WTC11 (cell line): ENCODE measurements around the gene CHRNB1. TPM values are rescaled to one million over a fixed set of nuclear protein-coding genes. Genes with fewer than 3 reads are reported as not detected.

ENCODE experiments used
- ATAC-seq: fragments of 200-7000 bp; cut with Tn5 transposase; 2 replicates; pipeline ENCODE4 v1.10.0; 2021; ENCODE audit warnings: mild to moderate bottlenecking, moderate library complexity
- CTCF ChIA-PET: fragments of 300-600 bp; sonication (Branson Sonifier 250); formaldehyde crosslinking; loops from one replicate; lab custom pipeline; 2021; ENCODE audit warnings: antibody characterized with exemption; lab: Charles Lee
- POLR2A ChIA-PET: fragments of 350-600 bp; sonication (Branson Sonifier 250); formaldehyde crosslinking; loops from one replicate; lab custom pipeline; 2021; ENCODE audit warnings: antibody characterized with exemption; lab: Charles Lee
- DNase-seq: peaks from one replicate; pipeline ENCODE4 v3.0.0; 2021; ENCODE audit warnings: low spot score
- H3K27ac Mint-ChIP-seq: 2 replicates; pipeline ENCODE4 v1.8.0; 2021; ENCODE audit warnings: mixed read lengths
- H3K27me3 Mint-ChIP-seq: 2 replicates; pipeline ENCODE4 v1.8.0; 2021; ENCODE audit warnings: low read depth, mild to moderate bottlenecking, moderate library complexity, mixed read lengths
- H3K36me3 Mint-ChIP-seq: 2 replicates; pipeline ENCODE4 v1.8.0; 2021; ENCODE audit warnings: mixed read lengths
- H3K4me1 Mint-ChIP-seq: 2 replicates; pipeline ENCODE4 v1.8.0; 2022; ENCODE audit warnings: mixed read lengths
- H3K4me3 Mint-ChIP-seq: 2 replicates; pipeline ENCODE4 v1.8.0; 2021; ENCODE audit warnings: mild to moderate bottlenecking, moderate library complexity, mixed read lengths
- H3K9me3 Mint-ChIP-seq: 2 replicates; pipeline ENCODE4 v1.8.0; 2021; ENCODE audit warnings: mixed read lengths
- MYBL2 ChIP-seq: sonication (generic); formaldehyde crosslinking; IDR thresholded peaks from 2 replicates; pipeline ENCODE4 v1.8.1; 2023; ENCODE audit warnings: mild to moderate bottlenecking, moderate library complexity, missing genetic modification reagents
- NFYB ChIP-seq: sonication (generic); formaldehyde crosslinking; conservative IDR thresholded peaks from 2 replicates; pipeline ENCODE4 v1.8.0; 2022; ENCODE audit warnings: low read depth, missing genetic modification reagents
- PRRX2 ChIP-seq: fragments of 250-450 bp; sonication (Bioruptor Pico); IDR thresholded peaks from 2 replicates; pipeline ENCODE4 v1.8.0; 2021; ENCODE audit warnings: mild to moderate bottlenecking
- ZNF138 ChIP-seq: sonication (generic); formaldehyde crosslinking; conservative IDR thresholded peaks from 2 replicates; pipeline ENCODE4 v1.8.1; 2022; ENCODE audit warnings: mild to moderate bottlenecking, moderate library complexity, missing genetic modification reagents
- ZNF219 ChIP-seq: sonication (generic); formaldehyde crosslinking; IDR thresholded peaks from 2 replicates; pipeline ENCODE4 v1.8.0; 2023; ENCODE audit warnings: missing genetic modification reagents, mild to moderate bottlenecking, borderline replicate concordance
- ZNF317 ChIP-seq: sonication (generic); formaldehyde crosslinking; IDR thresholded peaks from 2 replicates; pipeline ENCODE4 v1.8.1; 2023; ENCODE audit warnings: low read depth, mild to moderate bottlenecking, moderate library complexity, missing genetic modification reagents, borderline replicate concordance
- total RNA-seq: library from RNA; stranded (reverse); gene quantifications from 3 replicates; pipeline ENCODE4 v1.2.3, GENCODE V29; 2021
- TF ChIP-seq, protein P1 (sequence below): sonication (generic); formaldehyde crosslinking; IDR thresholded peaks from 2 replicates; pipeline ENCODE4 v1.8.1; 2022; ENCODE audit warnings: mild to moderate bottlenecking, missing genetic modification reagents, moderate library complexity, borderline replicate concordance
- TF ChIP-seq, protein P2 (sequence below): sonication (generic); formaldehyde crosslinking; conservative IDR thresholded peaks from 2 replicates; pipeline ENCODE4 v1.8.1; 2023; ENCODE audit warnings: mild to moderate bottlenecking, low read depth, missing genetic modification reagents, moderate library complexity
- TF ChIP-seq, protein P3 (sequence below): sonication (generic); formaldehyde crosslinking; IDR thresholded peaks from 2 replicates; pipeline ENCODE4 v1.8.1; 2023; ENCODE audit warnings: mild to moderate bottlenecking, missing genetic modification reagents
- TF ChIP-seq, protein P4 (sequence below): fragments of 250-450 bp; sonication (Bioruptor Pico); IDR thresholded peaks from 2 replicates; pipeline ENCODE4 v1.9.0; 2021; ENCODE audit warnings: moderate library complexity, mild to moderate bottlenecking, inconsistent platforms, borderline replicate concordance
- TF ChIP-seq, protein P5 (sequence below): sonication (generic); formaldehyde crosslinking; IDR thresholded peaks from 2 replicates; pipeline ENCODE4 v1.8.0; 2022; ENCODE audit warnings: mild to moderate bottlenecking, missing genetic modification reagents
- TF ChIP-seq, protein P6 (sequence below): sonication (generic); formaldehyde crosslinking; IDR thresholded peaks from 2 replicates; pipeline ENCODE4 v1.8.1; 2022; ENCODE audit warnings: low read depth, missing genetic modification reagents, borderline replicate concordance
- TF ChIP-seq, protein P7 (sequence below): fragments of 250-450 bp; sonication (Bioruptor Pico); IDR thresholded peaks from 2 replicates; pipeline ENCODE4 v1.9.0; 2021; ENCODE audit warnings: mild to moderate bottlenecking, borderline replicate concordance
- TF ChIP-seq, protein P8 (sequence below): sonication (generic); formaldehyde crosslinking; IDR thresholded peaks from 2 replicates; pipeline ENCODE4 v1.8.1; 2022; ENCODE audit warnings: mild to moderate bottlenecking, moderate library complexity, missing genetic modification reagents

CHRNB1 gene
- total RNA-seq, 1 experiment from 2014 or later, result 16.0 TPM

DNA sequence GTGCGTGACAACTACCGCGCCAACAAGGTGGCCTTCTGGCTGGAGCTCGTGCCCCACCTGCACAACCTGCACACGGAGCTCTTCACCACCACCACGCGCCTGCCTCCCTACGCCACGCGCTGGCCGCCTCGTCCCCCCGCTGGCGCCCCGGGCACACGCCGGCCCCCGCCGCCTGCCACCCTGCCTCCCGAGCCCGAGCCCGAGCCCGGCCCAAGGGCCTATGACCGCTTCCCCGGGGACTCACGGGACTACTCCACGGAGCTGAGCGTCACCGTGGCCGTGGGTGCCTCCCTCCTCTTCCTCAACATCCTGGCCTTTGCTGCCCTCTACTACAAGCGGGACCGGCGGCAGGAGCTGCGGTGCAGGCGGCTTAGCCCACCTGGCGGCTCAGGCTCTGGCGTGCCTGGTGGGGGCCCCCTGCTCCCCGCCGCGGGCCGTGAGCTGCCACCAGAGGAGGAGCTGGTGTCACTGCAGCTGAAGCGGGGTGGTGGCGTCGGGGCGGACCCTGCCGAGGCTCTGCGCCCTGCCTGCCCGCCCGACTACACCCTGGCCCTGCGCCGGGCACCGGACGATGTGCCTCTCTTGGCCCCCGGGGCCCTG is 27.7 kb upstream of the CHRNB1 start:
- Mint-ChIP-seq H3K4me1 (peaks cover 23% of the 10 kb centered on the region), H3K27ac (no peak overlapping the region), H3K4me3 (no peak overlapping the region), H3K36me3 (peaks cover 16% of the 10 kb centered on the region; the same call in 1 of the 2 replicates), H3K27me3 (no peaks in the 10 kb centered on the region), H3K9me3 (no peaks in the 10 kb centered on the region)
- no peak for ATAC-seq
- DNase-seq, result no peak
- CTCF ChIA-PET, result interaction anchor here (0.9 to 1.0 kb wide), 2 partner anchors 62 to 86 kb away, joined by 4 to 5 read pairs; no protein-coding TSS in a partner anchor
- POLR2A ChIA-PET, result interaction anchor here (0.6 kb wide), 1 partner anchor 24 kb away, joined by 7 read pairs; no protein-coding TSS in a partner anchor
- TF ChIP-seq ZNF138, result no peak
- TF ChIP-seq ZNF317, result no peak
- TF ChIP-seq, protein P1, sequence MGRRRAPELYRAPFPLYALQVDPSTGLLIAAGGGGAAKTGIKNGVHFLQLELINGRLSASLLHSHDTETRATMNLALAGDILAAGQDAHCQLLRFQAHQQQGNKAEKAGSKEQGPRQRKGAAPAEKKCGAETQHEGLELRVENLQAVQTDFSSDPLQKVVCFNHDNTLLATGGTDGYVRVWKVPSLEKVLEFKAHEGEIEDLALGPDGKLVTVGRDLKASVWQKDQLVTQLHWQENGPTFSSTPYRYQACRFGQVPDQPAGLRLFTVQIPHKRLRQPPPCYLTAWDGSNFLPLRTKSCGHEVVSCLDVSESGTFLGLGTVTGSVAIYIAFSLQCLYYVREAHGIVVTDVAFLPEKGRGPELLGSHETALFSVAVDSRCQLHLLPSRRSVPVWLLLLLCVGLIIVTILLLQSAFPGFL, result no peak
- no peak for TF ChIP-seq MYBL2 (CRISPR knock-in tag)

DNA sequence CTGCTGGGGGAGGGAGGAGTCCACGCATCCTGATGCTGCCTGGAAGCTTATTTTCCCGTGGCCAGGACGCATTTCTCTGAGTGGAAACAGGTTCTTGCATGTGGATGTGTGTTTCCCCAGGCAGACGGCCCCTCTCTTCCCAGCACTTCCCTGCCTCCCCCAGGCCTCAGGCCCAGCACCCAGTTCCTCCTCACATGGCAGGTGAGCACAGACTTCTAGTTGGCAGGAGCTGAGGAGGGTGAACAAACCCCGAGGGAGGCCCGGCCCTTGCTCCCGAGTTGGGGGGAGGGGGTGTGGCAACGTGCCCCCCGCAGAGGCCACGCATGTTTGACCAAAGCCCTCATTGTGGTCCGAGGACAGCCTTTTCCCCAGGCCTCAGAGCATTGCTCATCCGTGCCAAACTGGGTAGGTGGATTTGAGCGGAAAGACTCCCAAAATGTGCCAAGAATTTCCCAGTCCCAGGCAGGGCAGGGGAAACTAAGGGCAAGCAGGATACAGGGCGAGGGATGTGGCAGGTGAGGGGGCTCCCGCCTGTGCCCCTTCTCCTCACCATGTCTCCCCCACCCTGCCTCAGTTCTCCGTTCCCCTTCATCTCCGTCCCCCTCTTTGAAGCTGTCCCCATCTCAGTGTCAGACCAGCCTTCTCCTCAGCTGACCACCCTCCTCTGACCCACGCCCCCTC is 26.2 kb upstream of the CHRNB1 start:
- POLR2A ChIA-PET, result no interaction called here
- CTCF ChIA-PET, result interaction anchor here (1.4 to 2.0 kb wide), 4 partner anchors 15 to 38 kb away, joined by 3 to 7 read pairs (median 6); partner anchors contain the start of genes PLSCR3, TMEM102 and TMEM256
- TF ChIP-seq, protein P2, sequence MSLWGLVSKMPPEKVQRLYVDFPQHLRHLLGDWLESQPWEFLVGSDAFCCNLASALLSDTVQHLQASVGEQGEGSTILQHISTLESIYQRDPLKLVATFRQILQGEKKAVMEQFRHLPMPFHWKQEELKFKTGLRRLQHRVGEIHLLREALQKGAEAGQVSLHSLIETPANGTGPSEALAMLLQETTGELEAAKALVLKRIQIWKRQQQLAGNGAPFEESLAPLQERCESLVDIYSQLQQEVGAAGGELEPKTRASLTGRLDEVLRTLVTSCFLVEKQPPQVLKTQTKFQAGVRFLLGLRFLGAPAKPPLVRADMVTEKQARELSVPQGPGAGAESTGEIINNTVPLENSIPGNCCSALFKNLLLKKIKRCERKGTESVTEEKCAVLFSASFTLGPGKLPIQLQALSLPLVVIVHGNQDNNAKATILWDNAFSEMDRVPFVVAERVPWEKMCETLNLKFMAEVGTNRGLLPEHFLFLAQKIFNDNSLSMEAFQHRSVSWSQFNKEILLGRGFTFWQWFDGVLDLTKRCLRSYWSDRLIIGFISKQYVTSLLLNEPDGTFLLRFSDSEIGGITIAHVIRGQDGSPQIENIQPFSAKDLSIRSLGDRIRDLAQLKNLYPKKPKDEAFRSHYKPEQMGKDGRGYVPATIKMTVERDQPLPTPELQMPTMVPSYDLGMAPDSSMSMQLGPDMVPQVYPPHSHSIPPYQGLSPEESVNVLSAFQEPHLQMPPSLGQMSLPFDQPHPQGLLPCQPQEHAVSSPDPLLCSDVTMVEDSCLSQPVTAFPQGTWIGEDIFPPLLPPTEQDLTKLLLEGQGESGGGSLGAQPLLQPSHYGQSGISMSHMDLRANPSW (CRISPR knock-in tag), result no peak
- TF ChIP-seq MYBL2 (CRISPR knock-in tag), result no peak
- TF ChIP-seq ZNF317, result no peak
- TF ChIP-seq, protein P3, sequence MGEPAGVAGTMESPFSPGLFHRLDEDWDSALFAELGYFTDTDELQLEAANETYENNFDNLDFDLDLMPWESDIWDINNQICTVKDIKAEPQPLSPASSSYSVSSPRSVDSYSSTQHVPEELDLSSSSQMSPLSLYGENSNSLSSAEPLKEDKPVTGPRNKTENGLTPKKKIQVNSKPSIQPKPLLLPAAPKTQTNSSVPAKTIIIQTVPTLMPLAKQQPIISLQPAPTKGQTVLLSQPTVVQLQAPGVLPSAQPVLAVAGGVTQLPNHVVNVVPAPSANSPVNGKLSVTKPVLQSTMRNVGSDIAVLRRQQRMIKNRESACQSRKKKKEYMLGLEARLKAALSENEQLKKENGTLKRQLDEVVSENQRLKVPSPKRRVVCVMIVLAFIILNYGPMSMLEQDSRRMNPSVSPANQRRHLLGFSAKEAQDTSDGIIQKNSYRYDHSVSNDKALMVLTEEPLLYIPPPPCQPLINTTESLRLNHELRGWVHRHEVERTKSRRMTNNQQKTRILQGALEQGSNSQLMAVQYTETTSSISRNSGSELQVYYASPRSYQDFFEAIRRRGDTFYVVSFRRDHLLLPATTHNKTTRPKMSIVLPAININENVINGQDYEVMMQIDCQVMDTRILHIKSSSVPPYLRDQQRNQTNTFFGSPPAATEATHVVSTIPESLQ (CRISPR knock-in tag), result no peak
- no peak for TF ChIP-seq ZNF219 (CRISPR knock-in tag)
- TF ChIP-seq, protein P4, sequence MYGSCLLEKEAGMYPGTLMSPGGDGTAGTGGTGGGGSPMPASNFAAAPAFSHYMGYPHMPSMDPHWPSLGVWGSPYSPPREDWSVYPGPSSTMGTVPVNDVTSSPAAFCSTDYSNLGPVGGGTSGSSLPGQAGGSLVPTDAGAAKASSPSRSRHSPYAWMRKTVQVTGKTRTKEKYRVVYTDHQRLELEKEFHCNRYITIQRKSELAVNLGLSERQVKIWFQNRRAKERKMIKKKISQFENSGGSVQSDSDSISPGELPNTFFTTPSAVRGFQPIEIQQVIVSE (CRISPR knock-in tag), result no peak
- TF ChIP-seq, protein P5, sequence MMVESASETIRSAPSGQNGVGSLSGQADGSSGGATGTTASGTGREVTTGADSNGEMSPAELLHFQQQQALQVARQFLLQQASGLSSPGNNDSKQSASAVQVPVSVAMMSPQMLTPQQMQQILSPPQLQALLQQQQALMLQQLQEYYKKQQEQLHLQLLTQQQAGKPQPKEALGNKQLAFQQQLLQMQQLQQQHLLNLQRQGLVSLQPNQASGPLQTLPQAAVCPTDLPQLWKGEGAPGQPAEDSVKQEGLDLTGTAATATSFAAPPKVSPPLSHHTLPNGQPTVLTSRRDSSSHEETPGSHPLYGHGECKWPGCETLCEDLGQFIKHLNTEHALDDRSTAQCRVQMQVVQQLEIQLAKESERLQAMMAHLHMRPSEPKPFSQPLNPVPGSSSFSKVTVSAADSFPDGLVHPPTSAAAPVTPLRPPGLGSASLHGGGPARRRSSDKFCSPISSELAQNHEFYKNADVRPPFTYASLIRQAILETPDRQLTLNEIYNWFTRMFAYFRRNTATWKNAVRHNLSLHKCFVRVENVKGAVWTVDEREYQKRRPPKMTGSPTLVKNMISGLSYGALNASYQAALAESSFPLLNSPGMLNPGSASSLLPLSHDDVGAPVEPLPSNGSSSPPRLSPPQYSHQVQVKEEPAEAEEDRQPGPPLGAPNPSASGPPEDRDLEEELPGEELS, result no peak
- TF ChIP-seq PRRX2 (CRISPR knock-in tag), result no peak
- TF ChIP-seq, protein P6, sequence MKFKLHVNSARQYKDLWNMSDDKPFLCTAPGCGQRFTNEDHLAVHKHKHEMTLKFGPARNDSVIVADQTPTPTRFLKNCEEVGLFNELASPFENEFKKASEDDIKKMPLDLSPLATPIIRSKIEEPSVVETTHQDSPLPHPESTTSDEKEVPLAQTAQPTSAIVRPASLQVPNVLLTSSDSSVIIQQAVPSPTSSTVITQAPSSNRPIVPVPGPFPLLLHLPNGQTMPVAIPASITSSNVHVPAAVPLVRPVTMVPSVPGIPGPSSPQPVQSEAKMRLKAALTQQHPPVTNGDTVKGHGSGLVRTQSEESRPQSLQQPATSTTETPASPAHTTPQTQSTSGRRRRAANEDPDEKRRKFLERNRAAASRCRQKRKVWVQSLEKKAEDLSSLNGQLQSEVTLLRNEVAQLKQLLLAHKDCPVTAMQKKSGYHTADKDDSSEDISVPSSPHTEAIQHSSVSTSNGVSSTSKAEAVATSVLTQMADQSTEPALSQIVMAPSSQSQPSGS, result no peak
- TF ChIP-seq, protein P7, sequence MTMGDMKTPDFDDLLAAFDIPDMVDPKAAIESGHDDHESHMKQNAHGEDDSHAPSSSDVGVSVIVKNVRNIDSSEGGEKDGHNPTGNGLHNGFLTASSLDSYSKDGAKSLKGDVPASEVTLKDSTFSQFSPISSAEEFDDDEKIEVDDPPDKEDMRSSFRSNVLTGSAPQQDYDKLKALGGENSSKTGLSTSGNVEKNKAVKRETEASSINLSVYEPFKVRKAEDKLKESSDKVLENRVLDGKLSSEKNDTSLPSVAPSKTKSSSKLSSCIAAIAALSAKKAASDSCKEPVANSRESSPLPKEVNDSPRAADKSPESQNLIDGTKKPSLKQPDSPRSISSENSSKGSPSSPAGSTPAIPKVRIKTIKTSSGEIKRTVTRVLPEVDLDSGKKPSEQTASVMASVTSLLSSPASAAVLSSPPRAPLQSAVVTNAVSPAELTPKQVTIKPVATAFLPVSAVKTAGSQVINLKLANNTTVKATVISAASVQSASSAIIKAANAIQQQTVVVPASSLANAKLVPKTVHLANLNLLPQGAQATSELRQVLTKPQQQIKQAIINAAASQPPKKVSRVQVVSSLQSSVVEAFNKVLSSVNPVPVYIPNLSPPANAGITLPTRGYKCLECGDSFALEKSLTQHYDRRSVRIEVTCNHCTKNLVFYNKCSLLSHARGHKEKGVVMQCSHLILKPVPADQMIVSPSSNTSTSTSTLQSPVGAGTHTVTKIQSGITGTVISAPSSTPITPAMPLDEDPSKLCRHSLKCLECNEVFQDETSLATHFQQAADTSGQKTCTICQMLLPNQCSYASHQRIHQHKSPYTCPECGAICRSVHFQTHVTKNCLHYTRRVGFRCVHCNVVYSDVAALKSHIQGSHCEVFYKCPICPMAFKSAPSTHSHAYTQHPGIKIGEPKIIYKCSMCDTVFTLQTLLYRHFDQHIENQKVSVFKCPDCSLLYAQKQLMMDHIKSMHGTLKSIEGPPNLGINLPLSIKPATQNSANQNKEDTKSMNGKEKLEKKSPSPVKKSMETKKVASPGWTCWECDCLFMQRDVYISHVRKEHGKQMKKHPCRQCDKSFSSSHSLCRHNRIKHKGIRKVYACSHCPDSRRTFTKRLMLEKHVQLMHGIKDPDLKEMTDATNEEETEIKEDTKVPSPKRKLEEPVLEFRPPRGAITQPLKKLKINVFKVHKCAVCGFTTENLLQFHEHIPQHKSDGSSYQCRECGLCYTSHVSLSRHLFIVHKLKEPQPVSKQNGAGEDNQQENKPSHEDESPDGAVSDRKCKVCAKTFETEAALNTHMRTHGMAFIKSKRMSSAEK (CRISPR knock-in tag), result no peak
- TF ChIP-seq, protein P8, sequence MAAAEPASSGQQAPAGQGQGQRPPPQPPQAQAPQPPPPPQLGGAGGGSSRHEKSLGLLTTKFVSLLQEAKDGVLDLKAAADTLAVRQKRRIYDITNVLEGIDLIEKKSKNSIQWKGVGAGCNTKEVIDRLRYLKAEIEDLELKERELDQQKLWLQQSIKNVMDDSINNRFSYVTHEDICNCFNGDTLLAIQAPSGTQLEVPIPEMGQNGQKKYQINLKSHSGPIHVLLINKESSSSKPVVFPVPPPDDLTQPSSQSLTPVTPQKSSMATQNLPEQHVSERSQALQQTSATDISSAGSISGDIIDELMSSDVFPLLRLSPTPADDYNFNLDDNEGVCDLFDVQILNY (CRISPR knock-in tag), result no peak
- no peak for TF ChIP-seq NFYB (CRISPR knock-in tag)

More for the DNA sequence above, 26.2 kb upstream of the CHRNB1 start:
- ATAC-seq, result no peak
- no peak for DNase-seq
- no peak overlapping the region for H3K4me3 Mint-ChIP-seq
- H3K27me3 Mint-ChIP-seq, result no peaks in the 10 kb centered on the region
- peaks cover 15% of the 10 kb centered on the region; the same call in 1 of the 2 replicates for H3K36me3 Mint-ChIP-seq
- no peaks in the 10 kb centered on the region for H3K9me3 Mint-ChIP-seq
- H3K27ac Mint-ChIP-seq, result no peak overlapping the region
- peaks cover 15% of the 10 kb centered on the region for H3K4me1 Mint-ChIP-seq
